ENCODE measurements around the gene AMPD3.

AMPD3 gene

DNA sequence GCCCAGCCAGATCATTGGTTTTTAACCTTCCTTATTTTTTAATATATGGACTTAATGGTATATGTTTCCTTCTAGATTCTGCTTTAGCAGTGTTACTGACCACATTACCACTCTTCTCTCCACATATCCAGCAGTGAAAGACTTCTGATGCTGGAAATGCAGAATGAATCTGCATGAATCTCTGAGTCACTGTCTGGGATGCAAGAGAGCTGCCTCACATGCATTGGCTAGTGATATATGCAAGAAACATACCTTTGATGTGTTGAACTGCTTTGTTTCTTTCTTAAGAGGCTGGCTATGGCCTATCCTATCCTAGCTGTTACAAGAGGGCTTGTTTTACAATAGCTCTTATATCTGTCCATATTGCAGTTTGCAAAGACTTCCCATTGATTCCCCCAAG, 16.6 kb upstream of the AMPD3 start:
- no peak for DNase-seq (ENCODE audit: low read depth in 2 of 2)

DNA sequence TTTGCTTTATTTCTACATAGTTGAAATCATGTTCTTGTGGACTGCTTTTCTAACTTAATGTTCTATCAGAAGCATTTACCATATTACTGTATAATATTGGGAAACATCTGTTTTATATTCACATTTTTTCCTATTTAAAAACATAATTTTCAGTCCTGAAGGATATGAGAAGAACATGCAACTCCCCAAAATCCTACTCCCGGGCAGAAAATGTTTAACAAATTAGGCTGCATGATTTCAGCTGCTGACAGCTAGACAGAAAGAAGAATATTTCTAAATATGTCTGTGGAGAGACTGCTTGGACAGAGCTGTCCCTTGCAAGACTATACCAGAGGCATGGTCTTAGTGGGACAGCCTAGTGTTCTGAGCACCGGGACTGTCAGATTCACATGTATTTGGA, 15.7 kb upstream of the AMPD3 start:
- no peak for DNase-seq (ENCODE audit: low read depth in 2 of 2)

GRCh38 chr11:10439924-10440323, 15.1 kb upstream of the AMPD3 start:
- no peak for DNase-seq (ENCODE audit: low read depth in 2 of 2)

GRCh38 chr11:10440401-10440800, 14.7 kb upstream of the AMPD3 start:
- DNase-seq (ENCODE audit: low read depth in 2 of 2): no peak

DNA sequence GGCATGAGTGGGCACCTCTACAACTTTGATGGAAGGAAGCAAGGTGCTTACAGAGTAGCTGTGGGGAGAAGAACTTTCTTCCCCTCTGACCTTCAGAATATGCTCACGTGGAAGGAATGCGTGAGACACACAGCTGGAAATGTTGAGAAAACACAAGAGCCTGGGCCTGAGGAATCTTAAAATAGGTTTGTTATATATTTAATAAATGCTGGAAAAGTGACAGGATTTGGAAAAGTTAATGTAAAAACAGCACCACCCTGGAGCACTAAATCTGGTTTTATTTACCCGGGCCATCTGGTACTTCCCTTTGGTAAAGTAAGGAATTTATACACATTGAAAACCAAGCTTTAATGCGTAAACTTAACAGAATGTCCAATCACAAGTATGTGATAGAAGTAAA, 14.0 kb upstream of the AMPD3 start:
- no peak for DNase-seq (ENCODE audit: low read depth in 2 of 2)

DNA sequence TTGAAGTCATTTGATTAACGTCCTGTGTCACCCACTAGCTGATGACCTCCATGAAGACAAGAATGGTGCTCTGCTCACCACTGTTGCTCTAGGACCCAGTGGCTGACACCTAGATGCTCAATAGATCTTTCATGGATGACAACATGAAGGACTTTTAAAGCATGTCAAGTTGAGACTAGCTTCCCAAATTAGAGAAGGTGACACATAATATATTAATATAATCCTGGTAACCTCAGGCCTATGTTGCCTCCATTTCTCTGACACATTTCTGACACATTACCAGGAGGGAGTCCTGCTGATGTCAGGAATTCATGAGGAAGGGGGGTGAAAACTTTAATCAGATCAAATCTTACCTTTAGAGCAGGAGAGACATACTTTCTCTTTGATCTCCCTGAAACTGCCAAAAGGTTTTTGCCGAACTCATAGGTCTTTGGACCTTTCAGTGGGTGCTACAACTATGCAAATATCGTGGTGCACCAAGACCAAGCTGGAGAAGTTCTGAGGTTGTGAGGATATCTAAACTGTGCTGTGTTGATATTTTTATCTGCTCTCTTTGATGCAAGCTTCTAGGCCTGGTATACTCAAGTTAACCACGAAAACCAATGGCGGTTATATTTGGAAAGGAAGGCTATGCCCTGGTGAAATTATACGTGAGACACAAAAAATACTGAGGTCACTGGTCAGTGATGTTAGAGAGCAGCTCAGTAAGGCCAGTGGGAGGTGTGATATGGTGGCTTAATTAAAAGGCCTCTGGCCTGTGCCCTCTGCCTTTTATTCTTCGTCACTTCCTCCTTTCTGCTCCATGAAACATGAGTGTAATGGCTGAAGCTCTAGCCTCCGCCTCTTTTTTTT, 13.2 kb upstream of the AMPD3 start:
- no peak for DNase-seq (ENCODE audit: low read depth in 2 of 2)

- no peak for DNase-seq (ENCODE audit: low read depth in 2 of 2)
These were observed 11.9 kb upstream of the AMPD3 start for GRCh38 chr11:10443152-10443551.

DNA sequence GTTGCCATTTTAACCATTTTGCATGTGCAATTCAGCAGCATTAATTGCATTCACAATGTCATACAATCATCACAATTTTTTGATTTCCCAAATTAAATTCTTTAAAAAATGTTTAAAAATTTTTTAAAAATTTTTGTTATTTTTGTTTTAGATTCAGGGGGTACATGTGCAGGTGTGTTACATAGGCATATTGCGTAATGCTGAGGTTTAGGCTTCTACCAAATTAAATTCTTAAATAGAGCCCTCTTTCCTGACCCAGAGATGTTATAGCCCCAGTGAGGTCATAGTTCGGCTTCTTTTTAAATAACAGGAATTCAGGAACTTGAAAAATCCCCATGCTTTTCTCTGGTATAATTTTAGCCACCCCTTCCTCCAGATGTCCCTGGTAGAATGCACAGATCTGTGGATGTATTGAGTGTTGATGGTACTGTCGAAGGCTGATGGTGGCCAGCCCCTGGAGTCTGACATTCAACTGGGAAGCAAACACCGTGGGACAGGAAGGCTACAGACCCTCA, 11.3 kb upstream of the AMPD3 start:
- DNase-seq (ENCODE audit: low read depth in 2 of 2): no peak

GRCh38 chr11:10444725-10445315, 10.2 kb upstream of the AMPD3 start:
- no peak for DNase-seq (ENCODE audit: low read depth in 2 of 2)

DNA sequence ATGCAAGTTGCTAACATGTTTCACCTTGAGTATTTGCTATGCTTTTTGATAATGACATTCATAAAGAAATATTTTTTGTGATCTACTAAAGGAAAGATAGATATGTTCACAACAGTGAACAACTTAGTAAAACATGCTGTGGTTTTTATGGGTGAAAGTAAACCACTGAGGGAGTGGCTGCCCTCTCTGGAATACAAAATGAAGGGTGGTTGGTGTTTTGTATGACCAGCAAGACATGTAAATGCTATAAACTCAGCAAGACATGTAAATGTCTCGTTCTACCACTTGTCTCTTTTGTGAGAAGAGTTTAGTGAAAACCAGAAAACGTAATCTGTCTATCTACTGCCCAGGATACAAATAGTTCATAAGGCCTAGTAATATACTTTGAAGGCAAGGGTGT, 7.6 kb upstream of the AMPD3 start:
- no peak for DNase-seq (ENCODE audit: low read depth in 2 of 2)

GRCh38 chr11:10450462-10451425, 4.3 kb upstream of the AMPD3 start:
- DNase-seq (ENCODE audit: low read depth in 2 of 2): no peak

GRCh38 chr11:10451426-10452116, 3.5 kb upstream of the AMPD3 start:
- no peak for DNase-seq (ENCODE audit: low read depth in 2 of 2)

DNA sequence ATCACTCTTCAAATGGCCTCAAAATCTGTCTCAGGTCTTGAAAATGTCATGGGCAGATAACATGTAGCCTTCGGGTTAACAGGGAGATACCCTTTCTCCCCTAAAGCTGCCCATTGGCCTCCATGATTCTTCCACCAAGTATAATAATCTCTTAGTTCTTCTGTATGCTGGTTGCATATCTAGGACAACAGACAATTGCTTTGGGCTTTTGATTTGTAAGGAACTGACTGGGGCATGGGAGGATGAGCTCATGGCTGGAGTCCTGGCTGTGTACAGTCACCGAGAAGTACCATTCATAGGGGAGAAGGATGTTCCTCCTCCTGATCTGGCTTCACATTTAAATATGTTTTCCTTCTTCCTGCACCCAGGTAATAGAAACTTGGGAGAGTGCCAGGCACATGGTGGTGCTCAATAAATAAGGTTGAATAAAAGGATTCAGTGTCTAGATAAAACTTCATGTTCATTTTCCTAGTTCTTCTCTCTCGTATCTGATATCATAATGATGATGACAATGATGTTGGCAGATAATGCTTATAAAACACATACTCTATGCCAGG, 2.8 kb upstream of the AMPD3 start:
- no peak for DNase-seq (ENCODE audit: low read depth in 2 of 2)

DNA sequence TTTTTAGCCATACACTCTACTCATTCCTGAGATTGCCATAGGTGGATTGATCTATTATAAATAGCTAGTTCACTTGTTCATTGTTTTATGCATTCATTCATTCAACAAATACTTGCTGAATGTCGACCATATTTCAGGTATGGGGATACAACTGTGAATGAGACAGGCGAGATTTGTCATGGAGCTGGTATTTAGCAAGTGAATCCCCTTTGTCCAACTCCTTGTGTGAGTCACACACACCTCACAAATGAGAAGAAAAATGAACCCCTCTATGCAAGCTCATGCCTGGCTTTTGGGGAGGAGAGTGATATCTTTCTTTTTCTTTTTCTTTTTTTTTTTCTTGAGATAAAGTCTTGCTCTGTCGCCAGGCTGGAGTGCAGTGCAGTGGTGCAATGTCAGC, 1.8 kb upstream of the AMPD3 start:
- DNase-seq (ENCODE audit: low read depth in 2 of 2): no peak

- peak; percentile 70 to 73 for DNase-seq (ENCODE audit: low read depth in 2 of 2)
These were observed 798 bp downstream of the AMPD3 start for GRCh38 chr11:10455637-10456487.

GRCh38 chr11:10456519-10456918, 1.5 kb downstream of the AMPD3 start:
- no peak for DNase-seq (ENCODE audit: low read depth in 2 of 2)

DNA sequence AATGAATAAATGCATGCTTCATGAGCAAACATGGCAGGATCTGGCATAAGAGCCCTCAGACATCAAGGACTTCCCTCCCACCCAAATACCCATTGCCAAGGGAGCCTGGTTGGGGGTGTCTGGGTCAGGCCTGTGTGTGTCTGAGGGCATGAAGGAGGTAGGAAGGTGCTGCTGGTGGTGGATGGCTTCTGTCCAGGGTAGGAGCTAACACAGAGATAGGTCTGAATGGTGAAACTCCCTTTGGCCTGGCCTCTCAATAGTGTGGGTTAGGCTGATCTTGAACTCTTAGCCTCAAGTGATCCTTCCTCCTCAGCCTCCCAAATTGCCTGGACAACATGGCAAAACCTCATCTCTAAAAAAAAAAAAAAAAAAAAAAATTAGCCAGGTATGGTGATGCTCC, 2.8 kb downstream of the AMPD3 start:
- DNase-seq (ENCODE audit: low read depth in 2 of 2): no peak

- peak in 1 of 2 donors; percentile 45 for DNase-seq (ENCODE audit: low read depth in 2 of 2)
These were observed 4.2 kb downstream of the AMPD3 start for GRCh38 chr11:10459029-10459970.

DNA sequence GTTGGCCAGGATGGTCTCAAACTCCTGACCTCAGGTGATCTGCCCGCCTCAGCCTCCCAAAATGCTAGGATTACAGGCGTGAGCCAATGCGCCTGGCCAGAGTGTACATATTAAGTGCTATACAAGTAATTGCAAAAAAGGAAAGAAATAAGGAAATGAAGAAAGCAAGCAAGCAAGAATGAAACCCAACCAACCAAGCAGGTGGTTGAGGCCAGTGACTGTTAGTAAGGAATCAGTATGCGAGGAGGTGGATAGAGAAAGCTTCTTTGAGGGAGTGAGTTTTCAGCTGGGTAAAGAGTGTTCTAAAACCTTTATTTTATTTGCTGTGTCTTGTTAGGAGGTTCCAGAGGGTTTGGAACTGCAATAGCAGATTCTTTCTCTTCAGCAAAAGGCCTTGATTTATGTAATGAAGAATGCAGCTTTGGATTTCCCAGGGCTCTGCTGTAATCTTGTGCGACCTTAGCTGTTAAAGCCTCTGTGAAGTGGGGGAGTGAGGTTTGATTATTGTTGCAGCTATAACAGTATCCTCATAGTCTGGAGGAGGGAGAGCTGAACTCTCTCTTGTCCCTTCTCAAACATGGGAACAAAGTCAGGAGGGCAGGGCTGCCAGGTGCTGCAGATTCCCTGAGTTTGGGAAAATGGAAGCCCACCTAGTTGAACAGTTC, 5.7 kb downstream of the AMPD3 start:
- DNase-seq (ENCODE audit: low read depth in 2 of 2): no peak

Measured in stimulated activated CD4-positive, alpha-beta T cell treated with anti-CD3 and anti-CD28 coated beads, Interleukin-15, amount 100 ng/mL, for 48 hours (primary cell).